Amygdala (tissue), 56 donors: ENCODE measurements around the gene PATL1.
"Not testable (repeated sequence)": the region's sequence is repeated elsewhere in the genome, so short reads cannot be mapped to it uniquely, and the experiment has no call there.

Experiments used
- DNase-seq, 56 donors: peaks; one replicate each; lab custom pipeline; 2025; lab: John Stamatoyannopoulos, UW

PATL1 gene, protein sequence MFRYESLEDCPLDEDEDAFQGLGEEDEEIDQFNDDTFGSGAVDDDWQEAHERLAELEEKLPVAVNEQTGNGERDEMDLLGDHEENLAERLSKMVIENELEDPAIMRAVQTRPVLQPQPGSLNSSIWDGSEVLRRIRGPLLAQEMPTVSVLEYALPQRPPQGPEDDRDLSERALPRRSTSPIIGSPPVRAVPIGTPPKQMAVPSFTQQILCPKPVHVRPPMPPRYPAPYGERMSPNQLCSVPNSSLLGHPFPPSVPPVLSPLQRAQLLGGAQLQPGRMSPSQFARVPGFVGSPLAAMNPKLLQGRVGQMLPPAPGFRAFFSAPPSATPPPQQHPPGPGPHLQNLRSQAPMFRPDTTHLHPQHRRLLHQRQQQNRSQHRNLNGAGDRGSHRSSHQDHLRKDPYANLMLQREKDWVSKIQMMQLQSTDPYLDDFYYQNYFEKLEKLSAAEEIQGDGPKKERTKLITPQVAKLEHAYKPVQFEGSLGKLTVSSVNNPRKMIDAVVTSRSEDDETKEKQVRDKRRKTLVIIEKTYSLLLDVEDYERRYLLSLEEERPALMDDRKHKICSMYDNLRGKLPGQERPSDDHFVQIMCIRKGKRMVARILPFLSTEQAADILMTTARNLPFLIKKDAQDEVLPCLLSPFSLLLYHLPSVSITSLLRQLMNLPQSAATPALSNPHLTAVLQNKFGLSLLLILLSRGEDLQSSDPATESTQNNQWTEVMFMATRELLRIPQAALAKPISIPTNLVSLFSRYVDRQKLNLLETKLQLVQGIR

DNA sequence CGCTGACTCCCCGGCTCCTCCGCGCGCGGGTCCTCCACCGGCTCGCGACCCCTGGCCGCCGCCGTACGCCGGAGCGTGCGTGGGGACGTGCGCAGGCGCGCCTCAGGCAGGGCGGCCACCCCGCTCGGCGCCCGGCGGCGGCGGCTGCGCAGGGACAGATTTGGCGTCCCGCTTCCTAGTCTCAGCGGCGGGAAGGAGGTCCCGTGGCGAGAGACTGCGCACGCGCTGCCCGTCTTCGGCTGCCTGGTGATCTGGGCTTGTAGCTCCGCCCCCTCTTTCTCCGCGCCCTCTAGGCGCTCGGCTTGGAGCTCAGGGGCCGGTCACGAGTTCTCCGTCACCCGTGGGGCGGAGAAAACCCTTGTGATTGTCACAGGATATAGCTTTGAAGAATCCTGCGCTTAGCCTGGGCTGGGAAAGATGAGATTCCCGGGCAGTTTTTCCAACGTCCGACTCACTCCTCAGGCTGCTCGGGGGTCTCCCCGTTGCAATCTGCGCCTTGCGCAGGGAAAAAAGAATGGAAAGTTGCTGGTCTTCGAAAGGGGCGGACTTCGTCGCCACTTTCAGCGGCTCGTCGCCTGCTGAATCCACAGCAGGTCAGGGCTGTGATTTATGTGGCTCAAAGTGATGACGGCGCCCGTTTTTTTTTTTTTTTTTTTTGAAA is at the start of gene PATL1:
Gene PATL1, minus strand, starts transcription at position 88 of the 661 bp plus-strand sequence. CDS start 142 bp downstream, outside the sequence.
- DNase-seq = peak; percentile 85 to 99 (median 96)

- DNase-seq = no peak
Measured at GRCh38 chr11:59716051-59716450, 47.2 kb upstream of the PATL1 start.

GRCh38 chr11:59713745-59714144 is 44.9 kb upstream of the PATL1 start, which contains the start of gene OR10V1:
Gene OR10V1 (minus strand): TSS chr11:59713845. CDS start chr11:59713845, 0 bp downstream.
- DNase-seq = no peak

- no peak for DNase-seq
Measured at GRCh38 chr11:59710136-59710847, 41.5 kb upstream of the PATL1 start.

- DNase-seq = no peak
Measured at GRCh38 chr11:59708537-59708936, 39.7 kb upstream of the PATL1 start.

DNA sequence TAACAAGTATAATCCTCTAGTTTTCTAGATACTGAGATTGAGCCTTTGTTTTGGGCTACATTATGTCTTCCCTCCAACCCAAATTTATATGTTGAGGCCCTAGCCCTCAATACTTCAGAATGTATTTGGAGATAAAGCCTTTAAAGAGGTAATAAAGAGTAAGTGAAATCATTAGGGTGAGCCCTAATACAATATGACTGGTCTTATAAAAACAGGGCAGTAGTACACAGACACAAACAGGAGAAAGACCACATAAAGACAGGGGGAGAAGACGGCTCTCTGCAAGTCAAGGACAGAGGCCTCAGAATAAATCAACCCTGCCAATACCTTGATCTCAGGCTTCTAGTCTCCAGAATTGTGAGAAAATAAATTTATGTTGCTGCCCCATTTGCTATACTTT is 38.5 kb upstream of the PATL1 start:
- no peak for DNase-seq

GRCh38 chr11:59706518-59707285 is 37.9 kb upstream of the PATL1 start:
- DNase-seq = no peak

GRCh38 chr11:59705294-59705693 is 36.5 kb upstream of the PATL1 start:
- DNase-seq = no peak

DNA sequence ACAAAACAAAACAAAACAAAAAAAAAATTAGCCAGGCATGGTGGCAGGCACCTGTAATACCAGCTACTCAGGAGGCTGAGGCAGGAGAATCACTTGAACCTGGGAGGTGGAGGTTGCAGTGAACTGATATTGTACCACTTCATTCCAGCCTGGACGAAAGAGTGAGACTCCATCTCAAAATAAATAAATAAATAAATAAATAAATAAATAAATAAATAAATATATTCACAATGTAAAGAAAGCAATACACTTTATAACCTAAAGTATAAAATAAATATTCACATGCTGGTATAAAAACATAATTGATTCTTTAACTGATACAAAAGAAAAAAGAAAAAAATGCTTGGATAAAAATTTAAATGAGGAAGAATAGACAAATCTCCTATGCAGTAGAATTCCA is 34.7 kb upstream of the PATL1 start:
- not testable (repeated sequence) for DNase-seq

DNA sequence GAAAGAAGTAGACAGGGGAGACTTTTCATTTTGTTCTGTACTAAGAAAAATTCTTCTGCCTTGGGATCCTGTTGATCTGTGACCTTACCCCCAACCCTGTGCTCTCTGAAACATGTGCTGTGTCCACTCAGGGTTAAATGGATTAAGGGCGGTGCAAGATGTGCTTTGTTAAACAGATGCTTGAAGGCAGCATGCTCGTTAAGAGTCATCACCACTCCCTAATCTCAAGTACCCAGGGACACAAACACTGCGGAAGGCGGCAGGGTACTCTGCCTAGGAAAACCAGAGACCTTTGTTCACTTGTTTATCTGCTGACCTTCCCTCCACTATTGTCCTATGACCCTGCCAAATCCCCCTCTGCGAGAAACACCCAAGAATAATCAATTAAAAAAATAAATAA is 31.3 kb upstream of the PATL1 start:
- not testable (repeated sequence) for DNase-seq

DNA sequence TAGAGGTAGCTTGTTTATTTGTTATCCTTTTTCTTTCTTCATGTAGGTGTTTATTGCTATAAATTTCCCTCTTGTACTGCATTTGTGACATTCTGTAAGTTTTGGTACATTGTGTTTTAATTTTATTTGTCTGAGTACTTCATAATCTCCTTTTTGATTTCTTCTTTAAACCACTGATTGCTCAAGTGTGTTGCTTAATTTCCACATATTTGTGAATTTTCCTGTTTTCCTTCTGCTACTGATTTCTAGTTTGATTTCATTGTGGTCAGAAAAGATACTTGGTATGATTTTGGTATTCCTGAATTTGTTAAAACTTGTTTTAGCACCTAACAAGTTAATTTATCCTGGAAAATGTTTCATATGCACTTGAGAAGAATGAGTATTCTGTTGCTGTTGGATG is 29.7 kb upstream of the PATL1 start:
- no peak for DNase-seq

GRCh38 chr11:59692915-59693314 is 24.1 kb upstream of the PATL1 start:
- DNase-seq = no peak

DNA sequence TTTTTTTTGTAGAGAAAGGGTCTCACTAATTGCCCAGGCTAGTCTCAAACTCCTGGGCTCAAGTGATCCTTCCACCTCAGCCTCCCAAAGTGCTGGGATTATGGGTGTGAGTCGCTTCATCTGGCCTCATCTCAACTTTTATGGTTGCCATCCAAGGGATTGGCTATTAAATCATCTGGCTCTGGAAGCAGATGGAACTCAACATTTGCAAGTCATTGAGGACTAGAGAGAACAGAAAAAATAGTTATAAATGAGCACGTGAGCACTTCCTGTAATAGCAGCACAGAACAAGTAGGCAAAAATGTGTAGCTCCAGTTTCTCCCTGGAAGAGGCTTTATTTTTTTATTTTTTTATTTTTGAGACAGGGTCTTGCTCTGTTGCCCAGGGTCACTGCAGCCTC is 22.3 kb upstream of the PATL1 start:
- no peak for DNase-seq

DNA sequence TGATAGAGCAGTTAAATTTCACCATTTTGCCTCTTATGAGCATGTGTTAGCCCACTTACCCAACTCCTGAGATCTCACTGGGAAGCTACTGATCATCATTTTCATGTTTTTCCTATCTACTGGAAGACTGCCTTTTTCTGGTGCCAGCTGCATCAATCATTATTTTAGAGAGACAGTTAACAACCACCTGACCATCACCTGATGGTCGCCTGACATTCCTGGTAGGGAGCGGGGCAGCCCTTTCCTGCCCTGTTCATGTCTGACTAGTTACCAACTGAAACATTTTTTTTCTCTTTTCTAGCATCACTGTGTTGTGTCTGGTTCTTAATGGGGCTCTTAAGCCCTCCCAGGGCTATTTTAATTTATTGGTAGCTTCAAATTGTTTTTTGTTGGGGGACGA is 20.2 kb upstream of the PATL1 start:
- no peak for DNase-seq

DNA sequence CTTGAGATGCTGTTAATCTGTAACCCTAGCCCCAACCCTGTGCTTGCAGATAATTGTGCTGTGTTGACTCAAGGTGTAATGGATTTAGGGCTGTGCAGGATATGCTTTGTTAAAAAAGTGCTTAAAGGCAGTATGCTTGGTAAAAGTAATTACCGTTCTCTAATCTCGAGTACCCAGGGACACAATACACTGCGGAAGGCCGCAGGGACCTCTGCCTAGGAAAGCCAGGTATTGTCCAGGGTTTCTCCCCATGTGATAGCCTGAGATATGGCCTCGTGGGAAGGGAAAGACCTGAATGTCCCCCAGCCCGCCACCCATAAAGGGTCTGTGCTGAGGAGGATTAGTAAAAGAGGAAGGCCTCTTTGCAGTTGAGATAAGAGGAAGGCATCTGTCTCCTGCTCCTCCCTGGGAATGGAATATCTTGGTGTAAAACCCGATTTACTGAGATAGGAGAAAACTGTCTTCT is 12.5 kb upstream of the PATL1 start:
- DNase-seq = not testable (repeated sequence)

DNA sequence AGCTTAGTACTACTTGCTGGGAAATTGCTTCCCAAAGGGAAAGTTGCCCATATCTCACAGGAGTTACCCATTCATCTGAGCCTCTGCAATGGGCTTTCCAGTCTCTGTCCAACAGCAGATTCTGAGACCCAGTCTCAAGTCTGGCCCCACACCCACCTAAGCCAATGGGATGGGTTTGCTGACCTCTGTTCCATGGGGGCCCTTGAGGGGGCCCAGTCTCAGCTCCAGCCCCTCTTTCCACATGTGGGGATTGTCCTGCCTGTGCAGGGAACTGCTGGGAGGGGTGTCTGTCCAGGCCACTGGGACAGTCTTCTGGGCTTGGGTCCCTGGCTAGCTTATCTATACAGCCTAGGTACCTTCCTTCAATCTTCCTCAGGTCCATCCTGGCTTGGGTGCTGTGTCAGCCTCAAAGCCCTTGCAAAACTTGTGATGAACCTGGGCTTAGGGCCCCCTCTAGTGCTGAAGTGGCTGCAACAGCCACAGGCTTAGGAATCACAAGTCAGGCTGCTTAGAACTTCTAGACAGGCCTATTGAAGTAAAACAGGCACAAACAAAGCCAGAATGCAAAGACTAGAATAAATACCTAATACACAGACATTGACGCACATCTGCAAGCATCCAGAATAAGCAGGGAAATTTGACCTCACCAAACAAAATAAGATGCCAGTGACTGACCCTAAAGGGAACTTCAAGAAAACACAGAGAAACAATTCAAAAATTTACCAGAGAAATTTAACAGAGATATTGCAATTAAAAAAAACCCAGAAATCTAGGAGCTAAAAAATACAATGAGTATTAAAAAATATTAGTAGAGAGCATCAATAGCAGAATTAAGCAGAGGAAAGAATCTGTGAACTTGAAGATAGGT is 11.7 kb upstream of the PATL1 start:
- DNase-seq = peak in 19 of 56 donors; percentile 0 to 27 (median 4)

GRCh38 chr11:59679347-59679746 is 10.5 kb upstream of the PATL1 start:
- DNase-seq = no peak

DNA sequence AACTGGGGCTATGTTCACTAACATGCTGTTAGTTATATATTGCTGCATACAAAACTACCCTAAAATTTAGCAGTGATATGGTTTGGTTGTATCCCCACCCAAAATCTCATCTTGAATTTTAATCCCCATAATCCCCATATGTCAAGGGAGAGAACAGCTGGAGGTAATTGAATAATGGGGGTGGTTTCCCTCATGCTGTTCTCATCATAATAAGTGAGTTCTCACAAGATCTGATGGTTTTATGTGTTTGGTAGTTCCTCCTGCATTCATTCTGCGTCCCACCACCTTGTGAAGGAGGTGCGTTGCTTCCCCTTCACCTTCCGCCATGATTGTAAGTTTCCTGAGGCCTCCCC is 10.0 kb upstream of the PATL1 start:
- no peak for DNase-seq
